Measurements from ENCODE around the gene ATRN.

- TF ChIP-seq CTCF (IDR thresholded peaks at IDR 0.05) (no peak), POLR2A (IDR thresholded peaks at IDR 0.05) (no peak)
These were observed 68.7 kb downstream of the ATRN start for GRCh38 chr20:3539311-3540107.
